GM20000 (cell line): Measurements from ENCODE around the gene VBP1.
"Not testable (repeated sequence)": the region's sequence is repeated elsewhere in the genome, so short reads cannot be mapped to it uniquely, and the experiment has no call there.

Experiments
- DNase-seq: peaks from one replicate; pipeline ENCODE4 v3.0.0; 2012; ENCODE audit warnings: low spot score
- CTCF ChIP-seq: IDR thresholded peaks from 2 replicates; pipeline ENCODE4 v1.5.1; 2012; ENCODE audit warnings: mild to moderate bottlenecking, control low read depth; ENCODE audit errors: extremely low read depth, missing control alignments

The VBP1 gene

GRCh38 chrX:155215443-155216178, 649 bp upstream of the VBP1 start:
- TF ChIP-seq CTCF = no peak

GRCh38 chrX:155216940-155217440, 730 bp downstream of the VBP1 start:
- DNase-seq = peak; percentile 21
- TF ChIP-seq CTCF = no peak

More at GRCh38 chrX:155215443-155216178, 649 bp upstream of the VBP1 start:
- DNase-seq = no peak

- DNase-seq = no peak
- no peak for TF ChIP-seq CTCF
Observed at GRCh38 chrX:155218777-155219176, 2.5 kb downstream of the VBP1 start.

GRCh38 chrX:155221351-155221750, 5.1 kb downstream of the VBP1 start:
- TF ChIP-seq CTCF = no peak

GRCh38 chrX:155223746-155224145, 7.5 kb downstream of the VBP1 start:
- DNase-seq = not testable (repeated sequence)

More at GRCh38 chrX:155221351-155221750, 5.1 kb downstream of the VBP1 start:
- no peak for DNase-seq

- DNase-seq = no peak
- TF ChIP-seq CTCF = no peak
Observed at GRCh38 chrX:155225774-155226173, 9.5 kb downstream of the VBP1 start.

- peak; percentile 43 for DNase-seq
- TF ChIP-seq CTCF = no peak
Observed at GRCh38 chrX:155231163-155231562, 14.9 kb downstream of the VBP1 start.

- no peak for DNase-seq
- TF ChIP-seq CTCF = no peak
Observed at GRCh38 chrX:155235891-155236290, 19.6 kb downstream of the VBP1 start.
